ENCODE results near the gene PLCB4. TPM values are rescaled to one million over a fixed set of nuclear protein-coding genes. Genes with fewer than 3 reads are reported as not detected.

Gene PLCB4
- total RNA-seq, 1 donor, result 4.1 TPM

- no peak for DNase-seq (ENCODE audit: low read depth)
- TF ChIP-seq CTCF (IDR thresholded peaks at IDR 0.05; ENCODE audit: insufficient read depth, low read length), result no peak
Observed at GRCh38 chr20:9503526-9504245, 434.8 kb downstream of the PLCB4 start.

GRCh38 chr20:9506280-9506821, 437.5 kb downstream of the PLCB4 start:
- no peak for DNase-seq (ENCODE audit: low read depth)
- no peak overlapping the region for H3K4me3 ChIP-seq (ENCODE audit: low read depth, low read length)
- no peak for TF ChIP-seq CTCF (IDR thresholded peaks at IDR 0.05; ENCODE audit: insufficient read depth, low read length)

More at GRCh38 chr20:9503526-9504245, 434.8 kb downstream of the PLCB4 start:
- no peak overlapping the region for H3K4me3 ChIP-seq (ENCODE audit: low read depth, low read length)

- no peak for TF ChIP-seq CTCF (IDR thresholded peaks at IDR 0.05; ENCODE audit: insufficient read depth, low read length)
- H3K4me3 ChIP-seq (ENCODE audit: low read depth, low read length), result no peak overlapping the region
- DNase-seq (ENCODE audit: low read depth), result no peak
Observed at GRCh38 chr20:9506964-9507369, 438.1 kb downstream of the PLCB4 start.

- TF ChIP-seq CTCF (IDR thresholded peaks at IDR 0.05; ENCODE audit: insufficient read depth, low read length), result no peak
- no peak for DNase-seq (ENCODE audit: low read depth)
- H3K4me3 ChIP-seq (ENCODE audit: low read depth, low read length), result no peak overlapping the region
Observed at GRCh38 chr20:9507544-9508239, 438.8 kb downstream of the PLCB4 start.

GRCh38 chr20:9508240-9508661, 439.4 kb downstream of the PLCB4 start:
- H3K4me3 ChIP-seq (ENCODE audit: low read depth, low read length), result no peak overlapping the region

GRCh38 chr20:9508696-9509178, 439.9 kb downstream of the PLCB4 start:
- no peak for TF ChIP-seq CTCF (IDR thresholded peaks at IDR 0.05; ENCODE audit: insufficient read depth, low read length)
- no peak overlapping the region for H3K4me3 ChIP-seq (ENCODE audit: low read depth, low read length)
- DNase-seq (ENCODE audit: low read depth), result no peak

More at GRCh38 chr20:9508240-9508661, 439.4 kb downstream of the PLCB4 start:
- no peak for DNase-seq (ENCODE audit: low read depth)
- no peak for TF ChIP-seq CTCF (IDR thresholded peaks at IDR 0.05; ENCODE audit: insufficient read depth, low read length)

All from fibroblast of the aortic adventitia (primary cell).